GM19395 (cell line): ENCODE results near the gene SLC2A1.
"Not testable (repeated sequence)": the region's sequence is repeated elsewhere in the genome, so short reads cannot be mapped to it uniquely, and the experiment has no call there.

Experiments
- ATAC-seq: cut with Tn5 transposase; IDR thresholded peaks from one replicate; pipeline ENCODE4 v1.9.1; 2021; ENCODE audit warnings: mild to moderate bottlenecking, moderate library complexity; ENCODE audit not compliant: unreplicated experiment

Gene SLC2A1

GRCh38 chr1:42913426-42914091 lies 45.1 kb downstream of the SLC2A1 start:
- no peak for ATAC-seq

- ATAC-seq: no peak
Observed at GRCh38 chr1:42910985-42911384, 47.7 kb downstream of the SLC2A1 start.

GRCh38 chr1:42908046-42908445 lies 50.6 kb downstream of the SLC2A1 start:
- ATAC-seq: no peak

- no peak for ATAC-seq
Observed at GRCh38 chr1:42904434-42904833, 54.2 kb downstream of the SLC2A1 start.

GRCh38 chr1:42899960-42900359 lies 58.7 kb downstream of the SLC2A1 start:
- not testable (repeated sequence) for ATAC-seq

GRCh38 chr1:42891465-42892138 lies 67.1 kb downstream of the SLC2A1 start:
- no peak for ATAC-seq

GRCh38 chr1:42889264-42889663 lies 69.4 kb downstream of the SLC2A1 start:
- no peak for ATAC-seq

- no peak for ATAC-seq
Observed at GRCh38 chr1:42888013-42888633, 70.5 kb downstream of the SLC2A1 start.

GRCh38 chr1:42887366-42887765 lies 71.3 kb downstream of the SLC2A1 start:
- no peak for ATAC-seq

GRCh38 chr1:42886800-42887199 lies 71.9 kb downstream of the SLC2A1 start:
- ATAC-seq: no peak

GRCh38 chr1:42886046-42886739 lies 72.5 kb downstream of the SLC2A1 start:
- no peak for ATAC-seq

- no peak for ATAC-seq
Observed at GRCh38 chr1:42880384-42880783, 78.3 kb downstream of the SLC2A1 start.

- ATAC-seq: no peak
Observed at GRCh38 chr1:42877380-42877779, 81.3 kb downstream of the SLC2A1 start.

- ATAC-seq: no peak
Observed at GRCh38 chr1:42876009-42876408, 82.7 kb downstream of the SLC2A1 start.
